Measurements from ENCODE around the gene CHMP4A.
"Not testable (repeated sequence)": the region's sequence is repeated elsewhere in the genome, so short reads cannot be mapped to it uniquely, and the experiment has no call there.

The CHMP4A gene

DNA sequence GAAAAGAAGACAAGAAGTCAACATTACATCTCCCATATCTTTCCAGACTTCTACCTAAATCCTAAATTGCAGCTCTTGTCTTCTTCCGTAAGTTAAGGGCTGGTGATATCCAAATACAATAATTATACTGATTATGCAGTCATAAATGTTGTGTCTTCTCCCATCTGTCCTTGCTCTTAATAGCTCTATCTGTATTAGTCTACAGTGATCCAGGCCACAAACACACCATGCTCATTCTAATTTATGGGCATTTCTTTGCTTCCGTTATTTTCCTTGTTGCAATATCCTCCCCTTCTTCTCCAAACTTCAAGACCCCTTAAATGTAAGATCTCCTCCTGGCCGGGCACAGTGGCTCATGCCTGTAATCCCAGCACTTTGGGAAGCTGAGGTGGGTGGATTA lies 6.2 kb upstream of the CHMP4A start:
- Mint-ChIP-seq H3K27ac (no peak overlapping the region), H3K36me3 (ENCODE audit: low read depth) (peaks cover 43% of the 10 kb centered on the region), H3K4me3 (no peak overlapping the region), H3K27me3 (no peaks in the 10 kb centered on the region), H3K9me3 (no peaks in the 10 kb centered on the region), H3K4me1 (ENCODE audit: low read depth) (peaks cover 23% of the 10 kb centered on the region)
- DNase-seq, result no peak

DNA sequence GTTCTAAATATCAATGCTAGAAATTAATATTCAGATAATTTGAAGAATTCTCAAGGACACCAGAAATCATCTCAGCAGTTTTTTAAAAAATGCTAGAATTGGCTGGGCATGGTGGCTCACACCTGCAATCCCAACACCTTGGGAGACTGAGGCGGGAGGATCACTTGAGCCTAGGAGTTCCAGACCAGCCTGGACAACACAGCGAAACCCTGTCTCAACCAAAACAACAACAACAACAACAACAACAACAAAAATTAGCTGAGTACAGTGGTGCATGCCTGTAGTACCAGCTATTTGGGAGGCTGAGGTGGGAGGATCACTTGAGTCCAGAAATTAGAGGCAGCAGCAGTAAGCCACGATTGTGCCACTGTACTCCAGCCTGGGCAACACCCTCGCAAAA lies 5.8 kb upstream of the CHMP4A start:
- Mint-ChIP-seq H3K9me3 (no peaks in the 10 kb centered on the region), H3K36me3 (ENCODE audit: low read depth) (peaks cover 44% of the 10 kb centered on the region), H3K4me3 (no peak overlapping the region), H3K27me3 (no peaks in the 10 kb centered on the region), H3K4me1 (ENCODE audit: low read depth) (peaks cover 25% of the 10 kb centered on the region), H3K27ac (no peak overlapping the region)
- DNase-seq, result no peak

GRCh38 chr14:24216876-24217275 lies 3.6 kb upstream of the CHMP4A start:
- Mint-ChIP-seq H3K27ac (peak overlapping the region; percentile 97), H3K4me1 (ENCODE audit: low read depth) (peaks cover 40% of the 10 kb centered on the region), H3K36me3 (ENCODE audit: low read depth) (peaks cover 64% of the 10 kb centered on the region)
- not testable (repeated sequence) for DNase-seq, H3K9me3 Mint-ChIP-seq, H3K4me3 Mint-ChIP-seq, H3K27me3 Mint-ChIP-seq

DNA sequence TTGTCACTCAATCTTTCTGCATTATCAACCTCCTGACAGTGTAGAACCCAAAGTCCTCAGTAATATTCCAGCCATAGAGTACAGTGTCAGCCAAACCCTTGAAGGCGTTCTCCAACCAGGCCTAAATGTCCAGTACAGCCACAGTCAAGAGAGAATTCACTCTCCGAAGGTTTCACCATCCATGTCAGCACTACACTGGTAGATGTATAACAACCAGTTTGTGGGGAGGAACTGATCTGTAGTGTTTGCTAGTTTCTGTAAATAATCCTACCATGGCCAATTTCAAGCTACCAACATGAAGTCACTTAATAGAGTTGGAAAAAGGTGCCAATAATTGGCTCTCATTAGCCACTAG lies 3.0 kb upstream of the CHMP4A start:
- no peak for DNase-seq
- Mint-ChIP-seq H3K27ac (peak overlapping the region; percentile 97), H3K4me1 (ENCODE audit: low read depth) (peaks cover 45% of the 10 kb centered on the region), H3K36me3 (ENCODE audit: low read depth) (peaks cover 70% of the 10 kb centered on the region), H3K9me3 (no peaks in the 10 kb centered on the region), H3K27me3 (no peaks in the 10 kb centered on the region), H3K4me3 (peak overlapping the region; percentile 94)

- DNase-seq, result peak; percentile 87
- peaks cover 51% of the 10 kb centered on the region for H3K4me1 Mint-ChIP-seq (ENCODE audit: low read depth)
- H3K9me3 Mint-ChIP-seq, result no peaks in the 10 kb centered on the region
- no peaks in the 10 kb centered on the region for H3K27me3 Mint-ChIP-seq
- H3K4me3 Mint-ChIP-seq, result peak within 1 kb of the TSS; percentile 94
- H3K27ac Mint-ChIP-seq, result peak within 1 kb of the TSS; percentile 97
- H3K36me3 Mint-ChIP-seq (ENCODE audit: low read depth), result peaks cover 74% of the 10 kb centered on the region
Observed at GRCh38 chr14:24215495-24216344, 2.4 kb upstream of the CHMP4A start, which contains the start of gene MDP1. Gene MDP1, minus strand, starts transcription at chr14:24216066. Its CDS starts 111 bp downstream, at chr14:24215955.

DNA sequence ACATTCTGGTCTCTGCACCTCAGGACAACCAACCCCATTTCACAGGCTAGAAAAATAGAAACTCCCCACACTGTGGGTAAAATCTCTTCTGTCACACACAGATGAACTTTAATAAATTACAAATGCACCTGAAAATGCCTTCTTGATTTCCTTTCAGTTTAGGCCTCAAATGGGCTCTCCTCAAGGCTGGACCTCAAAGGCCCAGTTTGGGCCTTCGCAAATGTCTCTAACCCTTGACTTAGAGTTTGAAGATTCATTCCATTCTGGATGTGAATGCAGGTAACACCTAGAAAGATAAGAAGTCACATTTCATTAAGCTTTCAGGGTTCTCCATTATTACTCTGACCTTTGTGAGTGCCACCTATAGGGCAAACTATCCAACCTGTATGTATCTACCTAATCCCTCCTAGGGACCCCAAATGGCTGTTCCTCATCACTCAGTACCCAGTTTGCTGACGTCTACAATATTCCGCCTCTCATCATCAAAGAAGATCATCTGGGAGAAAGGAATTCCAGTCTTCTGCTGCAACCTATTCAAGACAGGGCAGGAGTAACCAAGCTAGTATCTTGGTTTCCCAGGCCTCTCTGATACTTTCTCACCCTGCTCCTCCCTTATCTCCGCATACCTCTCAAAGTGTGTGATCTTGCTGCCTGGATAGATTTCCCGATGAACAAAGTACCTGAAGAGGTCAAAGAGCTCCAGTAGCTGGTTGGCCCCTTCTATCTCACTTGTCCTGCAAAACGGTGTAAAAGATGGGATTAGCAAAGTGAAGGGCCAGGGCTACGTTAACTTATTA lies 776 bp upstream of the CHMP4A start:
- Mint-ChIP-seq H3K9me3 (no peaks in the 10 kb centered on the region), H3K36me3 (ENCODE audit: low read depth) (peaks cover 86% of the 10 kb centered on the region), H3K27me3 (no peaks in the 10 kb centered on the region), H3K4me1 (ENCODE audit: low read depth) (peaks cover 65% of the 10 kb centered on the region), H3K27ac (peak overlapping the region; percentile 97), H3K4me3 (peak overlapping the region; percentile 94)
- DNase-seq, result no peak

DNA sequence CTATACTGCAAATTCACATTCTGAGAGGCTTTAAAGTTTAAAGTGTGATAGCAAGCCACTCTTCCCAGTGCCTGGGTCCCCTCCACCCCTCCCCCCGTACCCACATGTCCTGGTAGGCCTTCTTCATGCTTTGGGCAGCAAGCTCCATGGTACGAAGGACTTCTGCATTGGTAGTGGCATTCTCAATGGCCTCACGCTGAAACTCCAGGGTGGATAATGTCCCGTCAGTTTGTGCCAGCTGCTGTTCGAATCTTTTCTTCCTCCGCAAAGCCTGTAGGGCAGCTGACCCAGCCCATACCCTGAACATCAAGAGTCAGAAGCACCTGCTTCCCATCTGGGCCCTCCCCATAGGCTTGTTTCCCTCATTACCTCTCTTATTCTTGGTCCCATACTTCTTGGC lies 2.0 kb downstream of the CHMP4A start:
- Mint-ChIP-seq H3K27ac (peak overlapping the region; percentile 97), H3K4me3 (peak overlapping the region; percentile 94), H3K4me1 (ENCODE audit: low read depth) (peaks cover 83% of the 10 kb centered on the region), H3K27me3 (no peaks in the 10 kb centered on the region), H3K36me3 (ENCODE audit: low read depth) (peaks cover 89% of the 10 kb centered on the region), H3K9me3 (no peaks in the 10 kb centered on the region)
- DNase-seq, result no peak

DNA sequence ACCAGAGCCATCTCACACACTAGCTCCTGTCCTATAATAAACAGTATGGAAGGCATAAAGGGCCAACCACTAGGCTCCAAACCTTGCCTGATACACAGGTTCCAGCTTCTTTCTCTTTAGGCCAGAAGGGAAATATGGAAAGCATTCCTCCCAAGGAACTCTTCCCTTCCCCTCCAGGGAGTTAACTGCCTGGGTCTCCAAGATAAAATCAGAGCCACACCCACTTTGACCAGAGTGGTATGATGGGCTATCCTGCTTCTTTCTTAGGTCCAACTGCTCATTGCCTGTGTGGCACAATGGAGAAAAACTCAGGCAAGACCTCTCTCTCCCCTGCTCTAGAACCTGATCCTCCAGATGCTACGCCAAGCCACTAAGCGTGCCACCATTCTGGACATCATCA lies 5.7 kb downstream of the CHMP4A start:
- Mint-ChIP-seq H3K4me3 (no peak overlapping the region), H3K9me3 (peaks cover 4% of the 10 kb centered on the region), H3K4me1 (ENCODE audit: low read depth) (peaks cover 66% of the 10 kb centered on the region), H3K27me3 (no peaks in the 10 kb centered on the region), H3K27ac (peak overlapping the region; percentile 58), H3K36me3 (ENCODE audit: low read depth) (peaks cover 94% of the 10 kb centered on the region)
- DNase-seq, result no peak

- H3K4me1 Mint-ChIP-seq (ENCODE audit: low read depth), result peaks cover 62% of the 10 kb centered on the region
- DNase-seq, result peak; percentile 25
- H3K27ac Mint-ChIP-seq, result peak overlapping the region; percentile 58
- H3K9me3 Mint-ChIP-seq, result peaks cover 7% of the 10 kb centered on the region
- peaks cover 95% of the 10 kb centered on the region for H3K36me3 Mint-ChIP-seq (ENCODE audit: low read depth)
- H3K4me3 Mint-ChIP-seq, result no peak overlapping the region
- H3K27me3 Mint-ChIP-seq, result no peaks in the 10 kb centered on the region
Observed at GRCh38 chr14:24207104-24207551, 6.2 kb downstream of the CHMP4A start.

DNA sequence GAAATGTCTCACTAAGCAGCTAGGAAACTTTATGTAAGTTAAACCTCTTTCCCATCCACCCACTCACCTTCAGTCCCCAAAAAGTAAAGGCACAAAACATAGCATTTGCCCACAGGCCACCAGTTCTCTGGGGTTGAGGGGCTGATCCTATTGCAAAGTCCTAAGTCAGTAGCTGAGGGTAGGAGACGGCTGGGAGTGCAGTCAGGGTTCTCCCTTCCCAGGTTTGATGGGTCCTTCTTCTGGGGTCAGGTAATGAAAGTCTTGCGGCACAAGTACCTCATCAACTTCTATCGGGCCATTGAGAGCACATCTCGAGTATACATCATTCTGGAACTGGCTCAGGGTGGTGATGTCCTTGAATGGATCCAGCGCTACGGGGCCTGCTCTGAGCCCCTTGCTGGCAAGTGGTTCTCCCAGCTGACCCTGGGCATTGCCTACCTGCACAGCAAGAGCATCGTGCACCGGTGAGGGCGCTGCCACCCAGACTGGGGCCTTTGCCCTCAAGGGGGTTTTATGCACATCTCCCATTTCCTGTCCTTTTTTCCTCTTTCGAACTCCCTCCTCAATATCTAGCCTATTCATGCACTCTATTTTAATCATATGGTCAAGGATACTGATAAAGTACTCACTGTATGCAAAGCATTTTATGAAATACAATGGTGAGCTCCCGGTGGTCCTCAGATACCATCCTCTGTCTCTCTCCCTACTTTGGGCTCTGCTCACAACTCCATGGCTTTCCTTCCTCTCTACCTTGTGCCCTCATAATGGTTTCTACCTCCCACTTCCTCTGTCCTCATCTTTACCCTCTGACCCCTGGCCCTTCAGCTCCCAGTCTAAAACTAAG lies 6.8 kb downstream of the CHMP4A start:
- H3K27ac Mint-ChIP-seq, result peak overlapping the region; percentile 58
- no peaks in the 10 kb centered on the region for H3K27me3 Mint-ChIP-seq
- H3K36me3 Mint-ChIP-seq (ENCODE audit: low read depth), result peaks cover 95% of the 10 kb centered on the region

GRCh38 chr14:24204163-24205146 lies 8.8 kb downstream of the CHMP4A start:
- Mint-ChIP-seq H3K4me3 (no peak overlapping the region), H3K36me3 (ENCODE audit: low read depth) (peaks cover 92% of the 10 kb centered on the region), H3K4me1 (ENCODE audit: low read depth) (peaks cover 47% of the 10 kb centered on the region), H3K27ac (no peak overlapping the region), H3K27me3 (no peaks in the 10 kb centered on the region), H3K9me3 (peaks cover 7% of the 10 kb centered on the region)
- no peak for DNase-seq

More for the DNA sequence above, 6.8 kb downstream of the CHMP4A start:
- DNase-seq, result peak; percentile 23
- H3K4me3 Mint-ChIP-seq, result no peak overlapping the region
- peaks cover 57% of the 10 kb centered on the region for H3K4me1 Mint-ChIP-seq (ENCODE audit: low read depth)
- H3K9me3 Mint-ChIP-seq, result peaks cover 7% of the 10 kb centered on the region

DNA sequence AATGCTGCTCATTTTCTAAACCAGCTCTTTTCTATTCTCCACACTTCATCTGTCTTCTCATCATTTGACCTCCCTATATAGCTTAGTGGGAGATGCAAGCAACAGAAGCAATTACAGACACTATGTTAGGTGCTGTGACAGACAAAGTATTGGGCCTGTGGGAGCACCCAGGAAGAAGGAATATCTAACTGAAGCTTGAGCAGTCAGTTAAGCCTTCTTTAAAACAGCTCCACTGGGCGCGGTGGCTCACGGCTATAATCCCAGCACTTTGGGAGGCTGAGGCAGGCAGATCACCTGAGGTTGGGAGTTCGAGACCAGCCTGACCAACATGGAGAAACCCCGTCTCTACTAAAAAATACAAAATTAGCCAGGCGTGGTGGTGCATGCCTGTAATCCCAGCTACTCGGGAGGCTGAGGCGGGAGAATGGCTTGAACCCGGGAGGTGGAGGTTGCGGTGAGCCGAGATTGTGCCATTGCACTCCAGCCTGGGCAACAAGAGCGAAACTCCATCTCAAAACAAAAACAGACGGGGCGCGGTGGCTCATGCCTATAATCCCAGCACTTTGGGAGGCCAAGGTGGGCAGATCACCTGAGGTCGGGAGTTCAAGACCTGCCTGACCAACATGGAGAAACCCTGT lies 9.9 kb downstream of the CHMP4A start:
- H3K9me3 Mint-ChIP-seq, H3K4me3 Mint-ChIP-seq, H3K27ac Mint-ChIP-seq, DNase-seq, H3K27me3 Mint-ChIP-seq: not testable (repeated sequence)
- peaks cover 93% of the 10 kb centered on the region for H3K36me3 Mint-ChIP-seq (ENCODE audit: low read depth)
- H3K4me1 Mint-ChIP-seq (ENCODE audit: low read depth), result peaks cover 52% of the 10 kb centered on the region

DNA sequence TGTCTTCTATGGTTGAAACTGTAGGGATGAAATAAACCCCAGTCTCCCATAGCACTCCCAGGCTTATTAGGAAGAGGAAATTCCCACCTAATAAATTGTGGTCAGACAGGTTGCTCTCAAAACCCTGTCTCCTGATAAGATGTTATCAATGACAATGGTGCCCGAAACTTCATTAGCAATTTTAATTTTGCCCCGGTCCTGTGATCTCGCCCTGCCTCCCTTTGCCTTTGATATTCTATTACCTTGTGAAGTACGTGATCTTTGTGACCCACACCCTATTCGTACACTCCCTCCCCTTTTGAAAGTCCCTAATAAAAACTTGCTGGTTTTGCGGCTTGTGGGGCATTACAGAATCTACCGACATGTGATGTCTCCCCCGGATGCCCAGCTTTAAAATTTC lies 10.8 kb downstream of the CHMP4A start:
- H3K4me1 Mint-ChIP-seq (ENCODE audit: low read depth), result peaks cover 46% of the 10 kb centered on the region
- H3K27me3 Mint-ChIP-seq, H3K27ac Mint-ChIP-seq, H3K4me3 Mint-ChIP-seq, DNase-seq, H3K9me3 Mint-ChIP-seq: not testable (repeated sequence)
- H3K36me3 Mint-ChIP-seq (ENCODE audit: low read depth), result peaks cover 89% of the 10 kb centered on the region
